ENCODE measurements around the gene SUCLG1. TPM values are rescaled to one million over a fixed set of nuclear protein-coding genes. Genes with fewer than 3 reads are reported as not detected.

Gene SUCLG1
- total RNA-seq, 2 donors from 2014 or later: 33.6 to 41.9 TPM

- Histone ChIP-seq H3K4me3 (ENCODE audit: low read length) (no peak overlapping the region), H3K27ac (ENCODE audit: low read depth, low read length) (no peak overlapping the region), H3K36me3 (ENCODE audit: control insufficient read depth, insufficient read depth, low read length) (no peaks in the 10 kb centered on the region), H3K9ac (ENCODE audit: extremely low read depth, low read length, poor library complexity, severe bottlenecking) (no peak overlapping the region), H3K27me3 (ENCODE audit: control insufficient read depth, insufficient read depth, low read length, poor library complexity, severe bottlenecking) (peaks cover 26% of the 10 kb centered on the region), H3K9me3 (ENCODE audit: control insufficient read depth, low read length) (peaks cover 30% of the 10 kb centered on the region), H3K4me1 (ENCODE audit: control insufficient read depth, insufficient read depth, low read length) (peaks cover 9% of the 10 kb centered on the region)
- Mint-ChIP-seq H3K4me3 (no peak overlapping the region), H3K9me3 (peaks cover 22% of the 10 kb centered on the region), H3K4me1 (peaks cover 18% of the 10 kb centered on the region), H3K36me3 (ENCODE audit: low read depth) (peaks cover 4% of the 10 kb centered on the region), H3K27ac (no peak overlapping the region), H3K27me3 (ENCODE audit: insufficient read depth) (peaks cover 17% of the 10 kb centered on the region)
- 57 to 81% methylated on average over 1 to 2 of the region's 2 CpGs for WGBS, 2 experiments (ENCODE audit: insufficient coverage in 1 of 2, insufficient read length in 1 of 2)
- no peak for DNase-seq
- TF ChIP-seq CTCF (conservative IDR thresholded peaks at IDR 0.05): no peak
These were observed 64.5 kb downstream of the SUCLG1 start for GRCh38 chr2:84394628-84395027.

- no peak for DNase-seq
- Histone ChIP-seq H3K36me3 (ENCODE audit: control insufficient read depth, insufficient read depth, low read length) (no peaks in the 10 kb centered on the region), H3K4me1 (ENCODE audit: control insufficient read depth, insufficient read depth, low read length) (peaks cover 9% of the 10 kb centered on the region), H3K9me3 (ENCODE audit: control insufficient read depth, low read length) (peaks cover 38% of the 10 kb centered on the region), H3K27ac (ENCODE audit: low read depth, low read length) (no peak overlapping the region), H3K4me3 (ENCODE audit: low read length) (no peak overlapping the region), H3K9ac (ENCODE audit: extremely low read depth, low read length, poor library complexity, severe bottlenecking) (no peak overlapping the region), H3K27me3 (ENCODE audit: control insufficient read depth, insufficient read depth, low read length, poor library complexity, severe bottlenecking) (peaks cover 34% of the 10 kb centered on the region)
- no peak for TF ChIP-seq CTCF (conservative IDR thresholded peaks at IDR 0.05)
- H3K4me3 Mint-ChIP-seq: no peak overlapping the region
- H3K36me3 Mint-ChIP-seq (ENCODE audit: low read depth): peaks cover 4% of the 10 kb centered on the region
- H3K27ac Mint-ChIP-seq: no peak overlapping the region
- peaks cover 18% of the 10 kb centered on the region for H3K4me1 Mint-ChIP-seq
- peaks cover 25% of the 10 kb centered on the region for H3K27me3 Mint-ChIP-seq (ENCODE audit: insufficient read depth)
- H3K9me3 Mint-ChIP-seq: peaks cover 22% of the 10 kb centered on the region
These were observed 65.3 kb downstream of the SUCLG1 start for GRCh38 chr2:84393829-84394228.

GRCh38 chr2:84389794-84390193 is 69.3 kb downstream of the SUCLG1 start:
- Histone ChIP-seq H3K36me3 (ENCODE audit: control insufficient read depth, insufficient read depth, low read length) (no peaks in the 10 kb centered on the region), H3K9me3 (ENCODE audit: control insufficient read depth, low read length) (peaks cover 46% of the 10 kb centered on the region), H3K4me3 (ENCODE audit: low read length) (no peak overlapping the region), H3K27me3 (ENCODE audit: control insufficient read depth, insufficient read depth, low read length, poor library complexity, severe bottlenecking) (peaks cover 41% of the 10 kb centered on the region), H3K4me1 (ENCODE audit: control insufficient read depth, insufficient read depth, low read length) (peaks cover 14% of the 10 kb centered on the region), H3K9ac (ENCODE audit: extremely low read depth, low read length, poor library complexity, severe bottlenecking) (no peak overlapping the region), H3K27ac (ENCODE audit: low read depth, low read length) (no peak overlapping the region)
- Mint-ChIP-seq H3K9me3 (peaks cover 31% of the 10 kb centered on the region), H3K4me1 (peaks cover 37% of the 10 kb centered on the region), H3K27ac (no peak overlapping the region), H3K27me3 (ENCODE audit: insufficient read depth) (peaks cover 39% of the 10 kb centered on the region), H3K4me3 (no peak overlapping the region), H3K36me3 (ENCODE audit: low read depth) (peaks cover 4% of the 10 kb centered on the region)
- TF ChIP-seq CTCF (conservative IDR thresholded peaks at IDR 0.05): no peak
- WGBS, 2 experiments (ENCODE audit: insufficient coverage in 1 of 2, insufficient read length in 1 of 2): 91% methylated on average over 1 of the region's 1 CpG; no CpG with 5 or more reads in 1 of the 2 experiments
- no peak for DNase-seq

Measured in endodermal cell (in vitro differentiated cells).